ENCODE results near the gene RTN4IP1.

RTN4IP1 gene

DNA sequence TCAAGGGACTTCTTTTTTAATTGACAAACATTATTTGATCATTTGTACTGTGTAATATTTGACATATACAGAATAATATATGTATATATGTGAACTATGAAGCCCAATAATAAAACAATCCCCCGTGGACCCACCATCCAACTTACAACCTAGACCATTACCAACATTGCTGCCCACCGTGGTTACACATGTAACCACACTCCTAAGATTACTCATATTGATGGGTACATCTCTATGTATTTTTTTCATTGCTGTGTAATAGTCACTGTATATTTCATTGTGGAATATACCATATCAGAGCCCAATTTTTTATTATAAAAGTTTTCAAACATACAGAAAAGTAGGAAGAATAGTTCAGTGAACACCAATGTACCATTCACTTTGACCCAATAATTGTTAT lies 94.3 kb downstream of the RTN4IP1 start:
- DNase-seq (ENCODE audit: low read depth): no peak
- TF ChIP-seq, protein P1, sequence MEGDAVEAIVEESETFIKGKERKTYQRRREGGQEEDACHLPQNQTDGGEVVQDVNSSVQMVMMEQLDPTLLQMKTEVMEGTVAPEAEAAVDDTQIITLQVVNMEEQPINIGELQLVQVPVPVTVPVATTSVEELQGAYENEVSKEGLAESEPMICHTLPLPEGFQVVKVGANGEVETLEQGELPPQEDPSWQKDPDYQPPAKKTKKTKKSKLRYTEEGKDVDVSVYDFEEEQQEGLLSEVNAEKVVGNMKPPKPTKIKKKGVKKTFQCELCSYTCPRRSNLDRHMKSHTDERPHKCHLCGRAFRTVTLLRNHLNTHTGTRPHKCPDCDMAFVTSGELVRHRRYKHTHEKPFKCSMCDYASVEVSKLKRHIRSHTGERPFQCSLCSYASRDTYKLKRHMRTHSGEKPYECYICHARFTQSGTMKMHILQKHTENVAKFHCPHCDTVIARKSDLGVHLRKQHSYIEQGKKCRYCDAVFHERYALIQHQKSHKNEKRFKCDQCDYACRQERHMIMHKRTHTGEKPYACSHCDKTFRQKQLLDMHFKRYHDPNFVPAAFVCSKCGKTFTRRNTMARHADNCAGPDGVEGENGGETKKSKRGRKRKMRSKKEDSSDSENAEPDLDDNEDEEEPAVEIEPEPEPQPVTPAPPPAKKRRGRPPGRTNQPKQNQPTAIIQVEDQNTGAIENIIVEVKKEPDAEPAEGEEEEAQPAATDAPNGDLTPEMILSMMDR (IDR thresholded peaks at IDR 0.05; ENCODE audit: low read depth, low read length, missing control alignments): no peak

DNA sequence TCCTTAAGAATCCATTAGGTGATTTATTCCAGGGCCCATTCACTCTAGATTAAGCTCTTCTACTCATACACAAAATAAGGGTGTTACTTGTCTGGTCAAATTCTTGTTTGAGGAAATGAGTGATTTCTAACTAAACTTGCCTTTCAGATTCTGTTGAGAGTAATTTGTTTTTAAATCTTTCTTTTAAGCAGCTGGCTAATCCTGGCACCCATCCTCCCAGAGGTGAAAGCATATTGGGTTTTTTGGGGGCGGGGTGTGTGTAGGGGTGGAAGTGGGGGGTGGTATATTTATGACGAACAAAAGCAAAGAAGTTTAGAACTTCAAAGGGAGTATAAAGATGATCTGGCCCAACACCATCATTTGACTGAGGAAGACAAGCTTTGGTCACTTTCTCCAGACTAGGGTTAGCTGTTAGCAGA lies 94.7 kb downstream of the RTN4IP1 start:
- DNase-seq (ENCODE audit: low read depth): no peak
- no peak overlapping the region for H3K4me3 ChIP-seq (ENCODE audit: low read depth, low read length)
- TF ChIP-seq, protein P1 (IDR thresholded peaks at IDR 0.05; ENCODE audit: low read depth, low read length, missing control alignments): no peak

More for the DNA sequence above, 94.3 kb downstream of the RTN4IP1 start:
- H3K4me3 ChIP-seq (ENCODE audit: low read depth, low read length): no peak overlapping the region

DNA sequence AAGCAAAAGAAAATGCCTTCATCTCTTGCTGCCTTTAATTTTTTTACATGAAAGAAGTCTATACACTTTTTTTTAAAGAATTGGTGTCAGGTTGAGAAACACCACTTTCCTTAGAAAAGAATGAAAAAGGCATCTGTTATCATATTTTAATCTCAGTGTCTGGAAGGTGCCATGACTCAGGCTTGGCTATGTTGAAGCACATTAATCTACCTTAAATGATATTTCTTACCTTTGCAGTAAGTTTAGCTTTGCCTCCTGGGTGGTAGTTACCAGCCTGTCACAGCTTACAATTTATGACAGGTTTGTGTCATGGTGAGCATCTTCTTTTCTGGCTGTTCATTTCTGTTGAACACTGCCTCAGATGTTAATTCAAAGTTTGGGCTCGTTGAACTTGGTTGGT lies 95.3 kb downstream of the RTN4IP1 start:
- no peak overlapping the region for H3K4me3 ChIP-seq (ENCODE audit: low read depth, low read length)
- TF ChIP-seq, protein P1 (IDR thresholded peaks at IDR 0.05; ENCODE audit: low read depth, low read length, missing control alignments): no peak
- no peak for DNase-seq (ENCODE audit: low read depth)

DNA sequence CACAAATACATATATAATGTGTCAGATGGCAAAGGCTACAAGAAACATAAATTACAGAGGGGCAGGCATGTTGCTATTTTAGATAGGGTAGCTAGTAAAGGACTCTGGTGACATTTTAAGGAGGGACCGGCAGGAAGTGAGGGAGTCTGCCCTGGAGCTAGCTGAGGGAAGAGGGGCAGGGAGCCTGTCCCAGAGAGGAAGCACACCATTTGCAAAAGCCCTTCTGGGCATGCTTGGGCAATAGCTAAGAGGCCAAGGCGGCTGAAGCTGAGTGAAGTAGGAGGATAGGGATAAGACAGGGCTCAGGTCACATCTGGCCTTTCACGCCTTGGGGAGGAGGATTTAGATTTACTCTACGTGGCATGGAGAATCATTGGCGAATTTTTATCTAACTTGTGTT lies 96.2 kb downstream of the RTN4IP1 start:
- DNase-seq (ENCODE audit: low read depth): no peak
- TF ChIP-seq, protein P1 (IDR thresholded peaks at IDR 0.05; ENCODE audit: low read depth, low read length, missing control alignments): no peak
- no peak overlapping the region for H3K4me3 ChIP-seq (ENCODE audit: low read depth, low read length)

DNA sequence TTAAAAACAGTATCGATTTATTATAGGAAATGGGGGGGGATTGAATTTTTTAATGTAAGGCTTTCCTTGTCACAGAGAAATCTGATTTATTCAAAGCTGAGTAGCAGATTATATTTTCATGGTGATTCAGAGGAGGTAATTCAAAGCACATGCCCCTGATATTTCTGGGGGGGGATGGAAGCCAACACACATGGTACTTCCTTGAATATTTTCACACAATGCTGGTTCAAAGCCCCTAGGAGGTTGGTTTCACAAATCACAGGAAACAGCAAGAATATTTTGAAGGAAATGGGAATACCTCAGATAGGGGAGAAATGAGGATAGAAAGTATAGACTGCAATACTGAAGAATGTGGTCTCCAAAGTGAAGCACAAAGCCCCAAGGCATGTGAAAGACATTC lies 98.8 kb downstream of the RTN4IP1 start:
- TF ChIP-seq, protein P1 (IDR thresholded peaks at IDR 0.05; ENCODE audit: low read depth, low read length, missing control alignments): no peak
- no peak for DNase-seq (ENCODE audit: low read depth)
- H3K4me3 ChIP-seq (ENCODE audit: low read depth, low read length): no peak overlapping the region

DNA sequence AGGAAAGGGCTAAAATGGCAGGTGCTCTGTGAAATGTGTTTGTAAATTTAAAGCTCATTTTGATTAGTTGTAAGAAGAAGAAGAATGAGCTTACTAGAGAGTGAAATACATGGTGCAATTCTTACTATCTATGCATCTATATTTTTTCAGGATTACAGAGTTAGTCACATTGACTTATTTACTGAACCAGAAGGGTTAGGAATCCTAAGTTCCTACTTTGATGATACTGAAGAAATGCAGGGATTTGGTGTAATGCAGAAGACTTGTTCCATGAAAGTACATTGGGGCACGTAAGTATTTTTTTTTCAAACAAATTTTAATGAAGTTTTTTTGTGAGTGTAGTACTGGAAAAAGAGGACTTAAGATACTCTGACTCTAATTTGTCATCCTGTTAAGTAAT lies 99.3 kb downstream of the RTN4IP1 start:
- H3K4me3 ChIP-seq (ENCODE audit: low read depth, low read length): no peak overlapping the region
- DNase-seq (ENCODE audit: low read depth): no peak
- TF ChIP-seq, protein P1 (IDR thresholded peaks at IDR 0.05; ENCODE audit: low read depth, low read length, missing control alignments): no peak

DNA sequence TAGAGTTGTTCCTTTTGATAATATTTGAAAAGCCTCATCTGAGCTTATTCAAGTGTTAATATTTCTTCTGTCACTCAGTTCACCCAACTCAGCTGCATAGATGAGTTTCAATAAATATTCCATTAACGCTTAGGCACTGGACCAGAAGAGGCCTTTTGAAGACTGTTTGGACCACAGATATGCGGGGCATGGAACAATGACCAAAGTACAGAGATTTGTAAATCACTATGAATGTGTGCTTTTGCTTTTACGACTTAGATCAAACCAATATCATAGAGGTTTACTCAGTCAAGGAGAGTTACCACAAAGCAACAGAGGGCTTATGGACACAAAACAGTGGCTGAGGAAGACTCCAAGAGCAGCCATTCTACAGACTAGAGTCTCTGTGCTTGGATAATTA lies 99.9 kb downstream of the RTN4IP1 start:
- no peak for DNase-seq (ENCODE audit: low read depth)
- TF ChIP-seq, protein P1 (IDR thresholded peaks at IDR 0.05; ENCODE audit: low read depth, low read length, missing control alignments): no peak
- H3K4me3 ChIP-seq (ENCODE audit: low read depth, low read length): no peak overlapping the region

Measured in GM12864 (cell line).